Esophagus (tissue), 2 donors: ENCODE data around the gene SRSF8. TPM values are rescaled to one million over a fixed set of nuclear protein-coding genes. Genes with fewer than 3 reads are reported as not detected.
"Not testable (repeated sequence)": the region's sequence is repeated elsewhere in the genome, so short reads cannot be mapped to it uniquely, and the experiment has no call there.

Experiments used
- H3K27ac ChIP-seq, 2 donors: one replicate each; pipeline ENCODE4 v1.5.1; 2013; ENCODE audit warnings: low read depth in 2 of 2, mild to moderate bottlenecking in 2 of 2, inconsistent platforms in 1 of 2, low read length in 1 of 2, moderate library complexity in 1 of 2
- H3K27me3 ChIP-seq, 2 donors: one replicate each; pipeline ENCODE4 v1.6.1; 2013; ENCODE audit warnings: low read length in 2 of 2, control low read depth in 1 of 2, mild to moderate bottlenecking in 1 of 2; ENCODE audit not compliant: insufficient read depth in 2 of 2, control insufficient read depth in 1 of 2
- H3K36me3 ChIP-seq, 2 donors: one replicate each; pipeline ENCODE4 v1.6.1; 2013; ENCODE audit warnings: low read length in 1 of 2; ENCODE audit not compliant: control insufficient read depth in 2 of 2, insufficient read depth in 2 of 2
- H3K4me1 ChIP-seq, 2 donors: one replicate each; pipeline ENCODE4 v1.6.1; 2013; ENCODE audit warnings: low read length in 1 of 2; ENCODE audit not compliant: control insufficient read depth in 2 of 2, insufficient read depth in 2 of 2
- H3K4me3 ChIP-seq, 2 donors: one replicate each; pipeline ENCODE4 v1.5.1; 2013; ENCODE audit warnings: low read length in 2 of 2, mild to moderate bottlenecking in 2 of 2, low read depth in 1 of 2, moderate library complexity in 1 of 2
- H3K9me3 ChIP-seq, 2 donors: one replicate each; pipeline ENCODE4 v1.6.1; 2013; ENCODE audit warnings: mild to moderate bottlenecking in 2 of 2, low read depth in 1 of 2, low read length in 1 of 2, moderate library complexity in 1 of 2; ENCODE audit not compliant: control insufficient read depth in 2 of 2, insufficient read depth in 1 of 2
- WGBS, 2 donors: extraction: QIAGEN DNeasy Blood & Tissue Kit; methylation state at CpG; one replicate each; pipeline ENCODE4 v1.1.7; 2013; 5-methylcytosine and 5-hydroxymethylcytosine counted together
- polyA plus RNA-seq, 2 donors: library from polyadenylated mRNA; stranded (reverse); fragments of 200-250 nt; gene quantifications; one replicate each; pipeline ENCODE4 v1.2.3, GENCODE V29; 2013
- donor health status: healthy with polysubstance abuse.
- donor health status: Bipolar disorder and iron deficiency.

Gene SRSF8
- polyA plus RNA-seq, 2 donors, result 29.1 to 35.3 TPM

- Histone ChIP-seq H3K4me1 (no peaks in the 10 kb centered on the region), H3K27ac (no peak overlapping the region), H3K36me3 (no peaks in the 10 kb centered on the region), H3K27me3 (peaks cover 0 to 4% of the 10 kb centered on the region in 2 donors), H3K9me3 (no peaks in the 10 kb centered on the region), H3K4me3 (no peak overlapping the region)
- WGBS, 2 donors, result 57 to 66% methylated on average over 4 of the region's 4 CpGs
Measured at GRCh38 chr11:95044010-95044409, 22.7 kb upstream of the SRSF8 start.

GRCh38 chr11:95045812-95046211, 20.9 kb upstream of the SRSF8 start:
- no peaks in the 10 kb centered on the region for H3K4me1 ChIP-seq
- H3K36me3 ChIP-seq, result no peaks in the 10 kb centered on the region
- no peak overlapping the region for H3K4me3 ChIP-seq
- H3K9me3 ChIP-seq, result no peaks in the 10 kb centered on the region
- H3K27ac ChIP-seq, result no peak overlapping the region
- peaks cover 0 to 4% of the 10 kb centered on the region in 2 donors for H3K27me3 ChIP-seq

GRCh38 chr11:95049122-95049521, 17.6 kb upstream of the SRSF8 start, which contains the start of gene KDM4F:
TSS of gene KDM4F (plus strand) at chr11:95049422.
- H3K4me3 ChIP-seq, H3K4me1 ChIP-seq, H3K9me3 ChIP-seq, H3K27ac ChIP-seq, H3K36me3 ChIP-seq, H3K27me3 ChIP-seq: not testable (repeated sequence)
- WGBS, 2 donors, result 71 to 81% methylated on average over 3 of the region's 3 CpGs

GRCh38 chr11:95050595-95051202, 16.0 kb upstream of the SRSF8 start:
- no peaks in the 10 kb centered on the region for H3K27me3 ChIP-seq
- no peak overlapping the region for H3K27ac ChIP-seq
- no peaks in the 10 kb centered on the region for H3K4me1 ChIP-seq
- no peaks in the 10 kb centered on the region for H3K9me3 ChIP-seq
- 89 to 90% methylated on average over 22 of the region's 22 CpGs for WGBS, 2 donors
- no peaks in the 10 kb centered on the region for H3K36me3 ChIP-seq
- no peak overlapping the region for H3K4me3 ChIP-seq

- 73 to 86% methylated on average over 2 of the region's 2 CpGs for WGBS, 2 donors
- Histone ChIP-seq H3K27me3 (peaks cover 0 to 3% of the 10 kb centered on the region in 2 donors), H3K4me1 (no peaks in the 10 kb centered on the region), H3K27ac (no peak overlapping the region), H3K4me3 (no peak overlapping the region), H3K36me3 (no peaks in the 10 kb centered on the region), H3K9me3 (no peaks in the 10 kb centered on the region)
Measured at GRCh38 chr11:95054356-95054755, 12.4 kb upstream of the SRSF8 start.

- H3K27me3 ChIP-seq, result peaks cover 0 to 3% of the 10 kb centered on the region in 2 donors
- no peak overlapping the region for H3K4me3 ChIP-seq
- H3K36me3 ChIP-seq, result no peaks in the 10 kb centered on the region
- no peaks in the 10 kb centered on the region for H3K9me3 ChIP-seq
- H3K4me1 ChIP-seq, result no peaks in the 10 kb centered on the region
- 40 to 50% methylated on average over 2 of the region's 2 CpGs for WGBS, 2 donors
- no peak overlapping the region for H3K27ac ChIP-seq
Measured at GRCh38 chr11:95055283-95055897, 11.3 kb upstream of the SRSF8 start.

GRCh38 chr11:95057959-95058358, 8.8 kb upstream of the SRSF8 start:
- Histone ChIP-seq H3K36me3 (no peaks in the 10 kb centered on the region), H3K4me3 (no peak overlapping the region), H3K27ac (no peak overlapping the region), H3K4me1 (no peaks in the 10 kb centered on the region), H3K27me3 (peaks cover 0 to 3% of the 10 kb centered on the region in 2 donors), H3K9me3 (no peaks in the 10 kb centered on the region)
- WGBS, 2 donors, result 95 to 97% methylated on average over 8 of the region's 8 CpGs

GRCh38 chr11:95058621-95059020, 8.1 kb upstream of the SRSF8 start:
- Histone ChIP-seq H3K4me3 (no peak overlapping the region), H3K27ac (no peak overlapping the region), H3K9me3 (no peaks in the 10 kb centered on the region), H3K4me1 (no peaks in the 10 kb centered on the region), H3K36me3 (no peaks in the 10 kb centered on the region), H3K27me3 (peaks cover 0 to 3% of the 10 kb centered on the region in 2 donors)
- WGBS, 2 donors, result 91 to 97% methylated on average over 1 of the region's 1 CpG

- no peaks in the 10 kb centered on the region for H3K9me3 ChIP-seq
- no peaks in the 10 kb centered on the region for H3K36me3 ChIP-seq
- no peak overlapping the region for H3K27ac ChIP-seq
- H3K4me3 ChIP-seq, result no peak overlapping the region
- WGBS, 2 donors, result 85 to 86% methylated on average over 6 of the region's 6 CpGs
- no peaks in the 10 kb centered on the region for H3K4me1 ChIP-seq
- H3K27me3 ChIP-seq, result peaks cover 0 to 3% of the 10 kb centered on the region in 2 donors
Measured at GRCh38 chr11:95059046-95059445, 7.7 kb upstream of the SRSF8 start.

- WGBS, 2 donors, result 87 to 97% methylated on average over 1 of the region's 1 CpG
- Histone ChIP-seq H3K9me3 (no peaks in the 10 kb centered on the region), H3K4me3 (no peak overlapping the region), H3K27ac (no peak overlapping the region), H3K4me1 (peaks cover 0 to under 1% of the 10 kb centered on the region in 2 donors), H3K36me3 (no peaks in the 10 kb centered on the region), H3K27me3 (no peaks in the 10 kb centered on the region)
Measured at GRCh38 chr11:95065336-95065735, 1.4 kb upstream of the SRSF8 start.
